HG02981 (cell line): Measurements from ENCODE around the gene OCA2.

Experiments used
- ATAC-seq: cut with Tn5 transposase; IDR thresholded peaks from one replicate; pipeline ENCODE4 v1.9.1; 2021; ENCODE audit warnings: mild to moderate bottlenecking, moderate library complexity; ENCODE audit not compliant: unreplicated experiment

The OCA2 gene

DNA sequence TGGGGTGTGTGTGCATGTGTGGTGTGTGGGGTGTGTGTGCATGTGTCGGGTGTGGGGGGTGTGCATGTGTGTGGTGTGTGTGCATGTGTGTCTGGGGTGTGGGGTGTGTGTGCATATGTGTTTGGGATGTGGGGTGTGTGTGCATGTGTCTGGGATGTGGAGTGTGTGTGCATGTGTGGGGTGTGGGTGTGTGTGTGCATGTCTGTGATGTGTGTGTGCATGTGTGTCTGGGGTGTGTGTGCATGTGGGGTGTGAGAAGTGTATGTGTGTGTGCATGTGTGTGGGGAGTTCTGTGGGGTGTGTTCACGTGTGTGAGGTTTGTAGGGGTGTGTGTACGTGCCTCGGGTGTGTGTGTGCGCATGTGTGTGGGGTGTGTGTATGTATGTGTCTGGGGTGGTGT lies 6.7 kb upstream of the OCA2 start:
- ATAC-seq, result no peak

DNA sequence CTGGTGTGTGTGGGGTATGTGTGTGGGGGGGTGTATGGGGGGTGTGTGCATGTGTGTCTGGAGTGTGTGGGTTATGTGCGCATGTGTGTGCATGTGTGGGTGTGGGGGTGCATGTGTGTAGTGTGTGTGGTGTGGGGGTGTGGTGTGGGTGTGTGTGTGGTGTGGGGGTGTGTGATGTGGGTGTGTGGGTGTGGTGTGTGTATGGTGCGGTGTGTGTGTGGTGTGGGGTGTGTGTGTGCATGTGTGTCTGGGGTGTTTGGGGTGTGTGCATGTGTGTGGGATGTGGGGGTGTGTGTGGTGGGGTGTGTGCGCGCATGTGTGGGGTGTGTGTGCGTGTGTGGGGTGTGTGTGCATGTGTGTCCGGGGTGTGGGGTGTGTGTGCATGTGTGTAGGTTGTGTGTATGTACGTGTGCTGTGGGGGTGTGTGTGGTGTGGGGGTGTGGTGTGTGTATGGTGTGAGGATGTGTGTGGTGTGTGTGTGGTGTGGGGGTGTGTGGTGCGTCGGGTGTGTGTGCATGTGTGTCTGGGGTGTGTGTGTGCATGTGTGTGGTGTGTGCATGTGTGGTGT lies 6.2 kb upstream of the OCA2 start:
- no peak for ATAC-seq

DNA sequence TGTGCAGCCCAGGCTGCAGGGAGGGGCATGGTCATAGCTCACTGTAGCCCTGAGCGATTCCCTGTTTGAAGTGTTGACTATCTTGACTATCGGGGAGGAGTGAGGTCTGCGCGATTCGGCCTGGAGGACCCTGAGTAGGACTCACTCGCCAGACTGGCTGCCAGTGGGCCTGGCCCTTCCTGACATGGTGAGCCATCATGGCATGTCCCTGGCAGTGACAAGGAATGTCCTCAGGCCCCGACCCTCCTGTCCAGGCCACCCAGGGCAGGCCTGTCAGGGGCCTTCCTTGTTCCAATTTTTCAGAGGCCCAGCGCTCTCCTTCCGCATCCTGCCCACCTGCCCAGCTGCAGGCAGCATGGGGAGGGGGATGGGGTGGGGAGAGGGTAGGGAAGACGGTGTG lies 5.2 kb upstream of the OCA2 start:
- no peak for ATAC-seq

DNA sequence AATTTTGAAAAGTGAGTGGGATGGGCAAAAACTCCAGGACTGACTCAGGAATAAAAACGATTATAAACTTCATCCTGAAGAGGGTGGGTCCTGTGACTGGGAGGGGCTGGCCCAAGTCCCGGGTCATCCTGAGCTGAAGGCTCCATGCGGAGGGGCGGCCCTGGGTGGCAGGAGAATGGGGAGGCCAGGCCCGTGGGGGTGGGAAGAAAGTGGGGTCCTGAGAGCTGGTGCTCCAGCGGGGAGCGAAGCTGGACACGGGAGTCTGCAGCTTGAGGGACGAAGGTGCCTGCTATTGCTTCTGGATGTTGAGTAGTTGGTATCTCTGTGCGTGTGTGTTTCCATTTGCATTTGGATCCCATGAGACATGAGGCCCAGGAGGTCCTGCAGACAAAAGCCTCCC lies 4.7 kb upstream of the OCA2 start:
- no peak for ATAC-seq

DNA sequence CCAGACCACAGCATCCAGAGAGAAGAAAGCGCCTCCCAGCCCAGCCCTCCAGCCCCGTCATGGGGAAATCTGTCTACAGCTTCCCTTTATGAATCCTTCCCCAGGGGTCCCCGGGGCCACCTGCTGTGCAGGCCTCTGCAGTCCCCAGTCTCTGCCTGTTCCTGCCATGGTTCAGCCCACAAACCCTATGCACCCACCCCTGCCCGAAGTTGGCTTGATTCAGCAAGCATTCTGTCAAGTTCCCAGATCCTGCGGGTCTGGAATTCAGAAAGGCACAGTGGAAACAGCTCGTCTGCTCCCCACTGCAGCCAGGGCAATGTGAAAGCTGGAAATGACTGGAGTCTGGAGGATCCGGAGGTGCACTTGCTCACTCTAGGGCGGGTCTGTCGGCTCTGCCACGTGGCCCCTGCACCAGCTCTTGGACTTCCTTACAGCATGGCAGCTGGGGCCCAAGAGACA lies 2.9 kb upstream of the OCA2 start:
- no peak for ATAC-seq

DNA sequence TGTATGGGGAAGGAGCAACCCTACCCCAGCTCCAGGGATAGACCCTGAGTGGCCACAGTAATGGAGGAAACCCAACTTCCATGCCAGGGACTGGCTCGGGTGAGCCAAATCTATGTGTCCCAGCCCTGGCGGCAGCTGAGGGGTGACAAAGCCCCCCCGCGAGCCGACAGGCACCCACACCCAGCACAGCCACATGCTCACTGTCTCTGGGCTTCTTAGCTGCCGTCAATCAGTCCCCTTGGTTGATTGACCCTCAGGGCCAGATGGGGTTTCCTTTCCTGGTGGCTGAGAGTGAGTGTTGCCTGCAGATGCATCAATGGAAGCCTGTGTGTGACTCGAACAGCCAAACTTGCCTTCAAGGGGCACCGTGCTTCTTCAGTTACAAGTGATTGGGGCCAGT lies 2.1 kb upstream of the OCA2 start:
- ATAC-seq, result no peak

DNA sequence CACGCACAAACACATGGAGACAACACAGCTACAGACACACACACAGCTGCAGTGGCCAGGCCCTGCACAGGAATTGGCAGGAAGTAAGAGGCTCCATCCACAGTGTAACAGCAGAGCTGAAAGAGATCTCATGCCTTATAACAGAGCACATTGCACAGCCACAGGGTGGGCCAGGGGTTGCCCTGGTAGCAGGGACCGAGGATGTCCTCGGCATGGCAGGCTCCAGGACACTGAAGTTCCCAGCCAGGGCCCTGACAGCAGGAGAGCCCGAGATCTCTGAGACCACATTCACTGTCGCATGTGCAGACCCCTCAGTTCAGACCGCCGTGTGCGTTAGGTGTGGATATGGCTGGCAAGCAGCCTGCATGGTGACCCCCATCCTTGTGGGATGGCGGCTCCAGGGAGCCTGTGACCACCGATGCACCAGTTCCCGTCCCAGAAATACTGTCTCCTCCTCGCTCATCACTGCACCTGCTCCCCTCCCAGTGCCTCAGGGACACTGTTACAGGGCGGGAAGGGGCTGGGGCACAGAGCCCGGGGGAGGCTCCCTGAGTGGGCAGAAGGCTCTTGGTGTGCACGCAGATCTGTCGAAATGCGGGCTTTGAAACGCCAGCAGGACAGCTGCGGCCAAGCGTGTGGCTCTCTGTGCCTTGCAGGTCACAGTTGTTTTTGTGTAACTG lies 1.5 kb upstream of the OCA2 start:
- ATAC-seq, result no peak

DNA sequence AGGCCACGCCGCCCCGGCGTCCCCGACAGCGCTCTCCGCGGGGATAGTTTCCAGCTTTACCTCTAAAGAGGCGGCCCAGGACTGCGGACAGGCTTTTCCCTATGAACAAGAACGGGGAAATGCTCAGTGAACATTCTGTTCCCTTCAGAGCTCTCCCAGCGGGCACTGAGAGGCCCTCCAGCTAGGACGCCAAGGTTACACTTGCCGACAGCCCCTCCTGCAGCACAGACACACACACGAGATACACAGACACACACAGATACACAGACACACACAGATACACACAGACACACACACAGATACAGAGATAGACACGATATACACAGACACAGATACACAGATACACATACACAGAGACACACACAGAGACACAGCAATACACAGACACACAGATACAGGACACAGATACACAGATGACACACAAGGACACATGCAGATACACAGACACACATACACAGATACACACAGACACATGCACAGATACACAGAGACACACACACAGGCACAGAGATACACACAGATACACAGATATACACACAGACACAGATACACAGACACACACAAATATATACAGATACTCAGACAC lies 533 bp upstream of the OCA2 start:
- no peak for ATAC-seq

DNA sequence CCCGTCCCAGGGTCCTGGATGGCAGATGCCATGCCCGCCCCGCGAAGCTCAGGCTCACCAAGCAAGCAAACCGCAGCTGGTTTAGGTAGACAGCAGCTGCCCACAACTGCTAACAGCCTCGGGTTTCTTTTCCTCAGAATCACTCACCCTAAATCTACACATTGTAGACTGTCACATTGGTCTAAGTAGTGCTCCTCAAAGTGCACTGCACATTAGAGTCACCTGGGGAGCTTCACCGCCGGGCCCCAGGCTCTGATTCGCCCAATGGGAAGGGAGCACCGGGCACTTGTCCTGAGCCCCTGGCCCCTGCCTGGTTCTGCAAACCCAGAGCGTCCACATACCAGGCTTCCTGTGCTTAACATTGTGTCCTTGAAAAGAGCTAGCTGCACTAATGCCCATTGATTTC lies 752 bp downstream of the OCA2 start:
- no peak for ATAC-seq

DNA sequence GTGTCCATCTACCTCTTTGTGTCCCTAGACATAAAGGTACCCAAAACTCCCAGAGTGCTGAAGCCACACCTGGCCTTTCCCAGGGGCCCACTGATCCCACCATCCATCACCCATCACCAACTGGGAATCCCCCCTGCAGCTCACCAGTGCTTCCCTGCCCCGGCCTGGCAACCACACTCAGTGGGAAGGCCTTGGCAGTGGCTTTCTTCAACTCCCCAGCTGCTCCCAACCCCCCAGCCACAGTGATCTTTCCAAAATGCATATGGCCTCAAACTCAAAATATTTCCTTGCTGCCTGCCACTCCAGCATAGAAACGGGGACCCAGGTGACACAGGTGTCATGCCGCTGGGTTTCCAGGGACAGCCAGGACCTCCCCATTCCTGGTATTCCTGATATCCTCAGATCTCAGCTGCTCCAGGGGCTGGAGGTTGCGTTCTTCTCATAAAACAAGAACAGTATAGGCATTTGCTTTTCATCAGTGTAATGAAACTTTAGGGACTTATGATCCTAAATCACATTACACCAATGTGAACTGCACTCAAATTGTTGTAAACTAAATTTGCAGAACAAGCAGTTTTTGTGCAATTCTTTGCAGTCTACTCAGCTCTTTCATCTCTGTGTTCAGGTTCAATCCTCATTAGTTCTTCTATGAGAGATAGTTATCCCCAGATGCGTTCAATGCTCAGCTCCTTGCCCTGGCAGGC lies 1.3 kb downstream of the OCA2 start:
- ATAC-seq, result no peak

DNA sequence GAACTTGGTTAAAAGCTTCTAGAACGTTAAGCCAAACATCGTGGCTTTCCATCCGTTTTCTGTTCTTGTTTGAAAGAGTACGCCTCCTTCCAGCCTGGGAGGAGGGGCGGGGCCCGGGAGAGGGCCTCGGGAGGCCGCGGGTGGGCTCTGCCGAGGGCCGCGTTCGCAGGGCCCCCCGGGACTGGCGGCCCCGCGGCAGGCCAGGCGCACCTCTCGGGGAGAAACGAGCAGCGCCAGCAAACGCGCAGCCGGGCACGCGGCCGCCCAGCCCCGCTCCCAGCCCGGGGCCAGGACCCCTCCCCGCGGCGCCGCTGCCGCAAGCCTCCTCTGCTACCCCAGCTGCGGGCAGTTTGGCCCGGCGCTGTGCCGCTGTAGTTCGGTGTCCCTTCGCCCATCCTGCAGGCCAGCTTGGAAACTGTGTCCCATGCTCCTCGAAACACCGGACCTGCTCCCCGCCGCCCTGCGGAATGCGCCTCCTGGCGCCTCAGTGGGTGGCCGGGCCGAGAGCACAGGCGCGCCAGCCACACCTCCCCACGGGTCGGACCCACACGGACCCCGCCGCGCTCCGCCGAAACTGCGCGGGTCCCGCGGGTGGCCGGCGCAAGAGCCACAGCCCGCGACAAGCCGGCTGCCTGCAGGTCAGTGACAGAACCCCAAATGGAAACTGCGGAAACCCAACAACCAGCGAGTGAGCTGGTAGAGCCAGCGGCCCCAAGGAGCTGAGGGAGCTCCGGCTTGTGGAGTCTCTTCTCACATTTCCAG lies 2.3 kb downstream of the OCA2 start:
- ATAC-seq, result no peak

DNA sequence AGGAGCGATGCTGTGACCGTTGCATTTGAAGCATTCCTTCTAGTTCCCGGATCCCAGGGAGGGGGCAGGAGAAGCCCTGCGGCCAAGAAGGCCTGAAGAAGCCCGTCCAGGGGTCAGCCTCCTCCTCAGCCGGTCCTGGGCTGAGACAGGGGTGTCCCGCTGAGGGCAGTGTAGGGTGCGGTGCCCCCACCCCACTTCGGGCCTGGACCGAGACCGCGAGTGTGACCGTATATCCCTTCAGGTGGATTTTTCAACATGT lies 2.8 kb downstream of the OCA2 start:
- ATAC-seq, result no peak

DNA sequence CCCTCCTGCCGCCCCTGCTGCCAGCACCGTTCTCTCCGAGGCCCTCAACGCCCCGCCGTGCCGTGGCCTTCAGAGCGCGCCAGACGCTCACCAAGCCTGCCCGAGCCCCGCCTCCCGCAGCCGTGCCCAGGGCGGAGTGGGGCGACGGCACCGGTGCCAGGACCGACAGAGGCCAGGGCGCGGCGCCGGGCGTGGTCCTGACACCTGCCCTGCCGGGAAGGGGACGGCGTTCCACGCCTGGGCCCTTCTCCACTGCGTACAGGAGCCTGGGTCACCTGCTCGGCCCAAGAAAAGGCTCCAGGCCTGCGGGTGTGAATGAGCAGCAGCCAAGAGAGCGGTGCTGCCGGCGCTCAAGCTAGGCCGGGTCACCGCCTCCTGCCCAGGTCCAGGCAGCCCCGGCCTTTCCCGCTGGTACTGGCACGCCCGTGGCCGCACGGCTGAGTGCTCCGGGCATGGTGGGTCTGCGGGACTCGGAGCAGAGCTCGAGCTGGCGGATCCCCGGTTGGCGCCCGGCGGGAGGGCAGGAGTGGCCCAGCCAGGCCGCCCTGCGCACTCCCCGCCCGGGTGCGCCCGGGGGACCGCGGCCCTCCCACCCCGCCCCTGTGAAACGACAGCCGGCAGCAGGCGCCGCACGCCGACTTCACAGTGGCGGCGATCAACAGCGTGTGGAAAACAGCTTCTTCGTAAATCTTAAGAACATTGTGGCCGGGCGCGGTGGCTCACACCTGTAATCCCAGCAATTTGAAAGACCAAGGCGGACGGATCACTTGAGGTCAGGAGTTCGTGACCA lies 4.2 kb downstream of the OCA2 start:
- no peak for ATAC-seq

DNA sequence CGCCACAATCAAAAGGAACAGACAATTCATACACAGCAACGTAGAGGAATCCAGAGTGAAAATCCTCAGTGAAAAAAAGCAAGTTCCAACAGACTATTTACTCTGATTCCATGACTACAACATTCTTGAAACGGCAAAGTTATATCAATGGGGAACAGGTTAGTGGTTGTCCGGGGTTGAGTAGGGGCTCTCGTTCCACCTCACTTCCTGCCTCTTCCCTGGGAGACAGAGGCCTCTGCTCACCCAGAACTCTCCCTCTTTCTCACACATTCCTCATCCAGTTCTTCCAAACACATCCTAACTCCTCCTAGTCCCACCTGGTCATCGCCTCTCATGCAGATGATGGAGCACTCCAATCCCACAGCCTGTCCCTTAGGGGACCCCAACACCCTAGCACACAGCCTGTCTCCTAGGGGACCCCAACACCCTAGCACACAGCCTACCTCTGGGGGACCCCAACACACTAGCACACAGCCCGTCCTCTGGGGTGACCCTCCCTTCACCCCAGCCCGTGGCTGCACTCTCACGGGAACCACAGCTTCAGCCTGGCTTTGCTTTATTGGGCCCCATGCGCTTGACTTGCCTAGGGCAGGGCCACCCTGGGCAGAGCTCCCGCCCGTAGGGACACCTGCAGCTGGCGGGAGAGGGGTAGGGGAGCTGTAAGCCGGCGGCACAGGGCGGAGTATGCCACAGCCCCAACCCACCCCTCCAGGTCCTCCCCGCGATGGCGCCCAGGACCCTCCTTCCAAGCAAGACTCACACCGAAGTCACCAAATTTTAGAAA lies 5.2 kb downstream of the OCA2 start:
- no peak for ATAC-seq

DNA sequence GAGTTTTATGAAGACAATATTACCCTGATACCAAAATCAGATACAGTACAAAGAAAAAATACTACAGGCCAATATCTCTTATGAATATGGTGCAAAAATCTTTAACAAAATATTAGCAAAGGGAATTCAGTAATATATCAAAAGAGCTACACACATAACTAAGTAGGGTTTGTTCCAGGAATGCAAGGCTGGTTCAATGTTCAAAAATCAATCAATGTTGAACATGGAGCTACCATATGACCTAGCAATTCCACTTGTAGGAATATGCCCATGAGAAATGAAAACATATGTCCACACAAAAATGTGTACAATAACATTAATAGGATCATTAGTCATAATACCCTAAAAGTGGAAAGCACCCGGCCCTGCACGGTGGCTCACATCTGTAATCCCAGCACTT lies 7.8 kb downstream of the OCA2 start:
- ATAC-seq, result no peak

DNA sequence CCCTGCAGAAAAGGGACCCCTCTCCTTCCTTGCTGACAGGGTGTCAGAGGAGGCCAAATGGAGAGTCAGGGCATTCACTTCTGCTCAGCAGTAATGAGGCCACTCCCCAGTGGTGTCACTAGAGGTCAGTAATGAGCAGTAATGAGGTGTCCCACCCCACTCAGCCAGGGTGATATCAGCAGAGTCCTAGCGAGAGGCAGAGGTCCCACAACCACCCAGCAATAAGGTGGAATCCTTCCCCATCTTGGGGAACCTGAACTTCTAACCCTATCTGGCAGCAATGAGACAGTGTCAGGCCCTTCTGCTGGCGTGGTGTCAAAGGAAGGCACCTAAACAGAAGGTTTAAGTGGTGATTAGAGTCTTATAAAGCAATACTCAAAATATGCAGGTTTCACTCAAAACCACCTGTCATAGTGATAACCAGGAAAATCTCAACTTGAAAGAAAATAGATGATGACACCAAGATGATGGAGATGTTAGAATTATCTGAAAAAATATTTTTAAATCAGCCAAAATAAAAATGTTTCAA lies 12.9 kb downstream of the OCA2 start:
- ATAC-seq, result peak; percentile 99

DNA sequence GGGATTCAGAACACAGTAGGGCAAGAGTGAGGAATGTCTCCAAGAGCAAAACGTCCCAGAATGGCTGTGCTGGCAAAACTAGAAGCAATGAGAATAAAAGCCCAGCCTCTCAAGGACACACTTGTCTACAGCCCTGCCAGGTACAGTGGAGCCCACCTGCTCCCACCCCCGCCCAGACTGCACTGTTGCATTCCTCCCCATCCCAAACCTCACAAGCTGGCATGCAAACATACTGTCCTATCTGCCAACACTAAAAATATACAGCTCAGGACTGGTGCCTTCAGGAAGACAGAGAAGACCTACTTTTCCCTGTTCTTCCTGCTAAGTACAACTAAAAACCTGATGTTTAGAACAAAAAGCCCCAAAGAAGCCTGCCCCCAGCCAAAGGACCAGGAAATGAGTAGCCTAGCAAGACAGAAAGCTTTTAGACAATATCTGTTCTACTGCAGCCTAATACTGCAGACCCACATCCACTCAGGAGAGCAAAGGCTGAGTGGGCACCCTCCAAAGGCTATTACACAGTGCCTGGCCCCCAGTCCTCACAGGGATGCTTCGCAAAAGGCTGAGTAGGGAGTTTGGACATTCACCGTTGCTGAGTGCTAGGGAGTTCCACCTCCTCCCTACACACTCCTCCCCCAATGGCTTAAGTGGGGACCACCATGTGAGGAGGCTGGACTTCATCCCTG lies 13.5 kb downstream of the OCA2 start:
- ATAC-seq, result peak; percentile 23

DNA sequence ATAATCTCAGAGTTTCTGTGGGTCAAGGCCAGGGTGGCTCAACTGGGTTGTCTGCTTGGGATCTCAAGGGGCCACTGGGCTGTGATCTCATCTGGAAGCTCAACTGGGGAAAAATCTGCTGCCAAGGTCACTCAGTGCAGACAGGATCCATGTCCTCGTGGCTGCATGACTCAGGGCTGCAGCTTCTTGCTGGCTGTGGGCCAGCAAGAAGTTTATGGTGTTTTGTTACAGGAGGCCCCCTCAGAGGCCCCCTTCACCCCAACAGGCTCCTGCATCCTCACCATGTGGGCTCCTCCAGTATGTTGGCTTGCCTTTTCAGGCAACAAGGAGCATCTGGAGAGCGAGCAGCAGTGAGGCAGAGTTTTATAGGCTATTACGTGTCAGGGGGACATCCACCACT lies 14.6 kb downstream of the OCA2 start:
- no peak for ATAC-seq
